CD4-positive, alpha-beta T cell treated with Interleukin-15 for 4 hours (primary cell): ENCODE measurements around the gene SIL1.
"Not testable (repeated sequence)": the region's sequence is repeated elsewhere in the genome, so short reads cannot be mapped to it uniquely, and the experiment has no call there.

ENCODE experiments used
- DNase-seq: peaks from one replicate; pipeline ENCODE4 v3.0.0-alpha.2; 2020; ENCODE audit warnings: low spot score

Gene SIL1

DNA sequence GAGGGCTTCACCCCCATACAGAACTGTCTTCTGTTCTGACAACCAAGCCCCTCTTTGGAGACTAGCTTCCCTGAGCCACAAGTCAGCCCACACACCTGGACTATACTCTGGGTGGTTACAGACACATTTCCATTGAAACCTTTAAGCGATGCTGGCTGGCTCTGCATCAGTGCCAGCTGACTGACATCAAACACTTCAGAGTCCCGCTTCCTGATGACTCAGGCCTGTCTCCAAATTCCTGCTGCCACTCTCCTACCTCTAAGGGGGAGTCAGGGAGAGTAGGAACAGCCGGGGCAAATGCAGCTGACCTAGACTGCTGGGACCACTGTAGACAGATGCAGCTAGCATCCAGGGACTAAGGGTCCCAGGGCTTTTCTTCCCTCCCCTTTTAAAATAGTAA lies 59.4 kb downstream of the SIL1 start:
- no peak for DNase-seq

- no peak for DNase-seq
Observed at GRCh38 chr5:139138109-139138508, 60.1 kb downstream of the SIL1 start.

GRCh38 chr5:139137697-139138096 lies 60.5 kb downstream of the SIL1 start:
- DNase-seq = no peak

GRCh38 chr5:139134906-139135305 lies 63.3 kb downstream of the SIL1 start:
- DNase-seq = no peak

DNA sequence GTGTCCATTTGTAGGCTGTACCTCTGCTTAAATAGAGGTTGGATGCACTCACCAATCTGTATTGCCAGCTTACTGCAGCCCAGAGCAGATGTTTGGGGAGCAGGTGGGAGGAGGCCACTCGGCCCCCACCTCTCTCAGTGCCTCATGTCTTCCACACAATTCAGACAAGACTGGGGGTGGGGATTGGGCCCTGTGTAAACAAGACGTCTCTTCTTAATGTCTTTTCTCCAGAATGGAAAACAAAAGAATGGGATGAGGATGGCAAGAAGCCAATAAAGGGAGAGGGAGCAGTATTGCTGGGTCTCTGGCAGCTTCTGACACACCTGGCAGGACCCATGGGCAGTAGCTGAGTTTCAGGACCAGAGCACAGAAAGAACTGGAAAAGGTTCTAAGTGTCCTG lies 64.9 kb downstream of the SIL1 start:
- no peak for DNase-seq

GRCh38 chr5:139132515-139132914 lies 65.7 kb downstream of the SIL1 start:
- no peak for DNase-seq

DNA sequence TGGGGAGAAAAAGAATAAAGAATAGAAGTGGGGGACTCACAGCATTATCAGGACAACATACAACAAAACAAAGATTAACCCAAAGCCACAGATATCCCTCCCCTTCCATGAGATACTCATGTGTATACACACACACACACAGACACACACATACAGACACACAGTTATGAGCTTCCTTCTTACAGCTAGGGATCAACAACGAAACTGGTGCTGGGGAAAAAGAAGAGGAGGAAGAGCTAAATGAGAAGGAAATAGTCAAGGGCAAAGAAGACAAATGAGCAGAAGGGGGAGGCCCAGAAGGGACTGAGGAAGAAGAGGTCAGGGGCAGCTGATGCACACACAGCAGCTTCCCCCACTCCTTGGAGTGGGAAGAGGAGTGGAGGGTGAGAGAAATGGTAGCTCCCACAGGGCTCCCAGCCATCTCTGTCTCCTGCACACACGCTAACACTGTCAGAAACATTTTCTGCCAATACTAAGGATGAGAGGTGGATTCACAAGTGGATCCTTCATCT lies 66.2 kb downstream of the SIL1 start:
- DNase-seq = no peak

GRCh38 chr5:139131465-139131864 lies 66.7 kb downstream of the SIL1 start:
- DNase-seq = no peak

DNA sequence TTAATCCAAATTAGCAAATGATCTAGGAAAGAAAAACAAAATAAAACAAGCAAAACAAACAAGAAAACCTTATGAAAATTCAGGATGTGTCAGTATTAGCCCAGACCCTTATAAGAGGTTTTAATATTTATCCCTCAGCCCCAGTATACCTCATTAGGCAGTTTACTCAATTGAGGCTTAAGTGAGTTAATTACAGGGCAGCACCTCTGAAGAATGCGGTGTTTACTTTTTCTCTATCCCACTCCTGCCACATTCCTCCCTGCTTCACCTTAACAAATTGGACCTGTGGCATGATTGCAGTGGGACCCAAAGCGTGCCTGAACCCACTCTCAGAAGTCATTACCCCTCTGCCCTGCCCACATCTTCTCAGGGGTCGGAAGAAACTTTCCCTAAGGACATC lies 67.1 kb downstream of the SIL1 start:
- DNase-seq = no peak

GRCh38 chr5:139130214-139130613 lies 68.0 kb downstream of the SIL1 start:
- DNase-seq = no peak

DNA sequence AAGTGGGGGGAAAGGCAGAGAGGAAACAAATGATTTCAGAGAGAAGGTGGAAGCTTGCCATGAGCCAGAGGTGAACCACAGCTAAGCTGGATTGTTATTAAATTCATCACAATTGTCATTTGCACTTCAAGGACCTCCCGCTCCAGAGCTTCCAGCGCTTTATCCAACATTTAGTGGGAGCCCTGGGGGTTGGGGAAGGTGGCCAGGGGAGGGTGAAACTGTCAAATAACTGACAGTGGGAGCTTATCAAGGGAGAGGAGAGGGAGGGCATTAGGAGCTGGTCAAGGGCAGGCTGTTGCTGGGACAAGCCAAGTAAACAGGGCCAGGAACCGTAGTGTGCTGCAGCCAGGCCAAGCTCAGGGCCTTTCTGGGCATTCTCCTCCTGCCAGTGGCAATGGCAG lies 71.5 kb downstream of the SIL1 start:
- DNase-seq = no peak

DNA sequence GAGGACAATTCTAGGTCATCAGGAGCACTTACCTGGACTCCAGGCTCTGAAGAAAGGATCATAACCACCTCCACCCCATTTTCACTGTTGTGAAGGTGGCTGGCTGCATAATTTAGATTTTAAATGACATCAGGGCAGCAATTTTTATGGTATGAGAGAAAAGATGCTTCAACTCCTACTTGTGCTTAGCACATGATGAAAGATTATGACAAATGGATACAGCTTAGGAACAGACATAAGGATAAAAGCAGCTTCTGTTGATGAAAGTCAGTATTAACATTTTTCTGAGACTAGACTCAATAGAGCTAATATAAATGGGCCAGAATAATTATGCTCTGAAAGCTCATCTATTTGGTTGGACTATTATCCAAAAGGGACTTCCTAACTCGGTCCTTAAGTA lies 72.2 kb downstream of the SIL1 start:
- DNase-seq = no peak

- DNase-seq = no peak
Observed at GRCh38 chr5:139124774-139125520, 73.2 kb downstream of the SIL1 start.

GRCh38 chr5:139121120-139121519 lies 77.0 kb downstream of the SIL1 start:
- no peak for DNase-seq

- DNase-seq = no peak
Observed at GRCh38 chr5:139120521-139120920, 77.6 kb downstream of the SIL1 start.

DNA sequence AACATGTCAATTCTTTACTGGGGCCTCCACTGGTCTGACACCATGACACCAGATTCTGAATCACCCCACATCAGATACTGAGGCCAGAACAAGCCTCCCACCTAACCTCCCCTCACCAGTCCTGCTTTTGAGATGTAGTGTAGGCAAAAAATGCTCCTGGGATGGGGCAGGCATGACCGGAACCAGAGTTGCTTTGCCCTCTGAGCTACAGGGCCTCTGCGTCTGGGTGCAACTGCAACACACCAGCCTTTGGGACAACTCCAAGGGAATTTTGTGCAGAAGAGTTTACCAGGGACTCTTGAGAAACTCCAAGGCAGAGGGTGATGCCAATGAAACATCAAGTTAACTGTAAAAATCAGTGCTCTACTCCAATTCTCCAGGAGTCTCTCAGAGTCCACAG lies 79.4 kb downstream of the SIL1 start:
- no peak for DNase-seq

DNA sequence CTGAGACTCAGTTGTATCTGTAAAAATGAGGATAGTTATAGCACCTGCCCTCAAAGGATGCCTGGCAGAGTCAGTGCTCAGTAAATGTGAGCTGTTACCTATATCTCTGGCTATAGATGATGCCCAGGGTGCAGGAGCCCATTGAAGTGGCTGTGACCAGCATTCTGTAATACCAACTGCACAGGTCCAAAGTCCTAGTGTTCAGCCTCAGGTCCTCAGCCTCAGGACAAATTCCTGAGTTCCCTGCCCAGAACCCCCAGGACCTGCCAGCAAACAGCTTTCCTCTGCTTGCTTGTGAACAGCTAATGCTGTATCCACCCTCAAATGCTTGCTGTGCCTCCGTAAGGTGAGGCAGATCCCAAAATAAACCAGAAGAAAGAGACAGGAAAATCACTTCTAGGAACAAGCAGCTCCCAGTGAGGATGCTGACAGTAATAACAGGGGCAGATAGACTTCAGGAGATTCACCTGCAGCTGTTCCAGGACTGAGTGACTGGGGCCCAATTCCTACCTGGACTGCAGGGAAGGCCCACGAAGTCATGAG lies 80.8 kb downstream of the SIL1 start:
- DNase-seq = no peak

DNA sequence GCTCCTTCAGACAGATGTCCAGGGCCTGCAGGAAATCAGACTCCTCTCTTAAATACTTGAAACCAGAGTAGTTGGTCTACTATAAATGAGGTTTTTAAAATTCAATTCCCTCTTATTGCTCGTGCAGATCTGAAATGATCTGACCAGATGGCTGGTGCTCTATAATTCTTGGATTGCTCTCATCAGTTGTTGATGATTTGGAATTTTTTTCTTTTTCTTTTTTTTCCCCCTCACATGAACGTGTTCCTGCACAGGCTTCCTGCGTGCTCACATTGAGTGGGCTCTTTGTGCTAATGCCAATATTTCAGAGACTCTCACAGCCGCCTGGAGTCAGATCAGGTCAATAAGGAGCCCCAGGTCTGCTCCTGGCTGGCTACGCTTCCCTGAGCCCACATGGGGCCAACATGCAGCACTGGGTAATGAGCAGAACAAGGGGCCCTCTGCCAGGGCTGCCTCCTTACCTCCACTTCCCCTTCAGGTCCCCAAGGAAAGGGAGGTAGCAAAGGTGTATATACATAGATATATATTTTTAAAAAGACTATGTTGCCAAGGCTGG lies 82.0 kb downstream of the SIL1 start:
- no peak for DNase-seq

GRCh38 chr5:139113892-139114291 lies 84.3 kb downstream of the SIL1 start:
- no peak for DNase-seq

DNA sequence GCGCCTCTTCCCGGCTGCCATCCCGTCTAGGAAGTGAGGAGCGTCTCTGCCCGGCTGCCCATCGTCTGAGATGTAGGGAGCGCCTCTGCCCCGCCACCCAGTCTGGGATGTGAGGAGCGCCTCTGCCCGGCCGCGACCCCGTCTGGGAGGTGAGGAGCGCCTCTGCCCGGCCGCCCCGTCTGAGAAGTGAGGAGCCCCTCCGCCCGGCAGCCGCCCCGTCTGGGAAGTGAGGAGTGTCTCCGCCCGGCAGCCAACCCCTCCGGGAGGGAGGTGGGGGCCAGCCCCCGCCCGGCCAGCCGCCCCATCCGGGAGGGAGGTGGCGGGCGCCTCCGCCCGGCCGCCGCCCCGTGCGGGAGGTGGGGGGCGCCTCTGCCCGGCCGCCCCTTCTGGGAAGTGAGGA lies 85.8 kb downstream of the SIL1 start:
- not testable (repeated sequence) for DNase-seq

DNA sequence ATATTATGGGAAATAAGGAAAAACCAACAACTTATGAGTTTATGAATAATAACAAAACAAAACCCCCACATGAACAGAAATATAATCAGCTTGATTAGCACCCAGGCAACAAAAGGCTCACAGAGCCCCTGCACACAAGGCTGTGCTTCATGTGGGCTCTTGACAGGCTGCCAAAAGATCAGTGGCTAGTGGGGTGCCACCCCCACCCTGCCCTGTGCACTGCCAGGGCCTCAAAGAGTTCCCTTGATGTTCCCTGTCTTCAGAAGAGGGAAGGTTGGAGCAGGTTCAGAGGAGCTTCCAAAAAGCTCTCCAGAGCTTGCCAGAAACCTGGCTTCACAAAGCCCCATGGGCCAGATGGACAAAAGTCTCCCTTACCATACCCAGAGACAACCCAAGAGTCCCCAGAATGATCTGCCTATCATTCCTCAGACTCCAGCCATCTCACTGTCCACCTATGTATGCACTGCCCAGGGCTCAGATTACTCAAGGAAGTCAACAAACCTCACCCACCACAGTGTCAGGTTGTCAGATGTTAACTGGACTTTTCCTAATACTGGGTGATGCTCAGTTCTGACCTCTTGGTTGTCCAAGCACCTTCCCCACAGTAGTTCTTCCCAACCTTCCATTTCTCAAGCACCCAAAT lies 87.5 kb downstream of the SIL1 start:
- DNase-seq = no peak

DNA sequence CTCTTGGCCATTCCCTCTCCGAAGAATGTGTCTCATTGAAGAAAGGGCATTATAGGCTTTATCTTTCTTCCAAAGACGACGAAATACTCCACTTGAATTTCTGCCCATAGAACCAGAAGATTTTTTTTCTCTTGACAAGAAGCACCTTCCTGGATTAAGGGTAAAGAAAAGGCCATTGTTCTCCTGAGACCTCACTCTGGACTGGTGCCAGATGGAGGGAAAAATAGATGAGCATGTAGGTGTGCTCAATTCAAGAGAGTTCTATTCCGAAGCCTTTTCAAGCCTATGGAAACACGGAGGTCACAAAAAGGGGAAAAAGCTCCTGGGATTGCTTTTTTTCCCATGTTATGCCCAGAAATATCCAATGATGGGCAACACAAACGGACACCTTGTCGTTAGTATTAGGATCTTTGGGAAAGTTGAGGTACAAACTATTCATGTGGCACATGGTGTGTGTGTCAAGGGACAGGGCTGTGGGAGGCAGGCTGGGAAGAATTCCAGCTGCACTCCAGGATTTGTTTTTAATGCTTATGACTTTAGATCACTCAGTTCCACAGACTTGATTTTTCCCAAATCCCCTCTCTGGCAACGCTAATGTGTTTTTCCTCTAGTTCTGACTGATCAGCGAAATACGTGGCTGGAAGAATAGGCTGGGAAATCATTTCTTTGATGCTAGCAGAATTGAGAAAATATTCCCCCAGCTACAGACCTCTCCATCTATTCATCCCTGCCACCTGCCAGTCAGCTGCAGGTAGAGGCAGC lies 89.9 kb downstream of the SIL1 start:
- no peak for DNase-seq
